Measurements from ENCODE around the gene TAX1BP1.

The TAX1BP1 gene

GRCh38 chr7:27782849-27783248 lies 42.9 kb downstream of the TAX1BP1 start:
- no peak for DNase-seq

DNA sequence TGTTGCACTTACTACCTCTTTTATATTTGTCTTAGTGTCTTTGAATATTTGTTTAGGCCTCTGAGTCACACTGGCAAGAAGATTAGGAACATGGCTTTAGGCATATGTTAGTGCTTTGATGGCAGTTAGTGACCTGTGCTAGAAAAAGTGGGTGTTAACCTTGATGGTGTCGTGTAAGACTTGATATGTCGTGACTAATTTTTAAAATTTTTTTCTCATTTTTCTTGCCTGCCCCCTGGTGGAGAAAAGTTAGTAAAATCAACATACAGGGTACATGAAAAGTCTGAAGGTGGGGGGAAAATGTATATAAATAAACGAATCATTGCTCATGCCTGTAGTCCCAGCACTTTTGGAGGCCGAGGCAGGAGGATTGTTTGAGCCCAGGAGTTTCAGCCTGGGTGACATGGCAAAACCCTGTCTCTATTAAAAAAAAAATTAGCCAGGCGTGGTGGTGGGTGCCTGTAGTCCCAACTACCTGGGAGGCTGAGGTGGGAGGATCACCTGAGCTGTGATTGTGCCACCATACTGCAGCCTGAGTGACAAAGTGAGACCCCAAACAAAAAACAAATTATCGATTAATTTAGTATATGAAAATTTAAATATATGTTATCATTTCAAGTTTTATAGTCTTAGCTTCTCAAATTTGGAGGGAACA lies 44.6 kb downstream of the TAX1BP1 start:
- DNase-seq: no peak

GRCh38 chr7:27788437-27788836 lies 48.5 kb downstream of the TAX1BP1 start:
- no peak for DNase-seq

- no peak for DNase-seq
Measured at GRCh38 chr7:27793780-27794179, 53.8 kb downstream of the TAX1BP1 start.

- DNase-seq: no peak
Measured at GRCh38 chr7:27795977-27796376, 56.0 kb downstream of the TAX1BP1 start.

- no peak for DNase-seq
Measured at GRCh38 chr7:27799212-27799611, 59.2 kb downstream of the TAX1BP1 start.

- DNase-seq: no peak
Measured at GRCh38 chr7:27802999-27803398, 63.0 kb downstream of the TAX1BP1 start.

DNA sequence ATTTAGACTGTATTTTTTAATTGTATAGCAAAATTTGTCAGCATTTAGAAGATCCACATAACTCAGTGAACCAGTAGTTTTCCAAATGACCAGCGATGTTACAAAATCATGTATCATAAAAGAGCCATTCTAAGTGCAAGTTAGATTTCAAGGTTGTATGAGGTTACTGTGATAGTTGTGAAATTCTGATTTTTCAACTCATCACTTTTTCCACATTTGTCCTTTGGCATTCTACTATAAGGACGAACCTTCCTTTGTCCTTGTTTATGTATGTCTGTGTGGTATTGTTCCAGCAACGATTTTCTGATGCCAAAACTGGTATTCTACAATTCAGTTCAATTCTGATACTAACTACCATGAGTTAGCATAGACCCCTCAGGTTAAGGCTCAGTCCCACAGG lies 64.2 kb downstream of the TAX1BP1 start:
- DNase-seq: no peak

DNA sequence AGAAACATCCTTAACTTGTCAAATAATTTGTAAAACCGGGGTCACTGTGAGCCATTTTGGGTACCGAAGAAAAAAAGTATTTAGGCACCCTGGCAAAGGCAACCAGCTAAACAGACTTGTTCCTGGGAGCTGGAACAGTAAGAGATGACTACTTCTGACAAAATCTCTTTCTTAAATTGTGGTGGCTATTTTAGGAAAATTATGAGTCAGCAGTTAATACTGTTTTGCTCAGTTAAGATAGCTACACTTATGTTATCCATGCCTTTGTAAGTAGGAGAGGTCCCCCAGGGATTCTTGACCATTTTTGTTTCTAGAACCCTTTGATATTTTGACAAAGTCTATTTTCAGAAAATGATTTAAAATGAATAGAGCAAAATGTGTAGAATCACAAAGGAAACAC lies 68.7 kb downstream of the TAX1BP1 start:
- DNase-seq: no peak

- DNase-seq: no peak
Measured at GRCh38 chr7:27810186-27810585, 70.2 kb downstream of the TAX1BP1 start.

GRCh38 chr7:27812706-27813105 lies 72.7 kb downstream of the TAX1BP1 start:
- DNase-seq: no peak

- no peak for DNase-seq
Measured at GRCh38 chr7:27822245-27822644, 82.3 kb downstream of the TAX1BP1 start.

GRCh38 chr7:27825891-27826290 lies 85.9 kb downstream of the TAX1BP1 start:
- no peak for DNase-seq

- no peak for DNase-seq
Measured at GRCh38 chr7:27826357-27826756, 86.4 kb downstream of the TAX1BP1 start.

GRCh38 chr7:27834179-27834921 lies 94.4 kb downstream of the TAX1BP1 start:
- DNase-seq: no peak

GRCh38 chr7:27835376-27835775 lies 95.4 kb downstream of the TAX1BP1 start:
- DNase-seq: no peak

DNA sequence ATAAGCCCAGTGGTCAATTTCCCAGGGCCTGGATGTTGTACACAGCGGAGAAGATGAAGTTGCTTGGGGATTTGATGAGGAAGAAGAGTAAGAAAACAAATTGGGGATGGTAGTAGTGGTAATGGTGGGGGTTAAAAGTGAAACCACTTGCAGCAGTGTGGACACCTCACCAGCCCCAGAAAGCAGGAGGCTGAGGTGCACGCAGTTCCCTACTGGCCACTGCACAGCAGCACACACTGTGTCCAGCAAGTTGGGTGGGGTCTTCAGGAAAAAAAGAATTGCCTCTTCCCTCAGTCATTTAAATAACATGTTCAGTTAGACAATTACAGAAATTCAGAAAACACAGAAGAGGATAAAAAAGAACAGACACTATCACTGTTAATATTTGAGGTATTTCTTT lies 96.6 kb downstream of the TAX1BP1 start:
- no peak for DNase-seq

GRCh38 chr7:27839099-27839498 lies 99.1 kb downstream of the TAX1BP1 start:
- no peak for DNase-seq

- DNase-seq: peak; percentile 43
Measured at GRCh38 chr7:27840313-27840712, 100.4 kb downstream of the TAX1BP1 start.

- no peak for DNase-seq
Measured at GRCh38 chr7:27840760-27841364, 100.9 kb downstream of the TAX1BP1 start.

- DNase-seq: no peak
Measured at GRCh38 chr7:27842094-27842692, 102.2 kb downstream of the TAX1BP1 start.

DNA sequence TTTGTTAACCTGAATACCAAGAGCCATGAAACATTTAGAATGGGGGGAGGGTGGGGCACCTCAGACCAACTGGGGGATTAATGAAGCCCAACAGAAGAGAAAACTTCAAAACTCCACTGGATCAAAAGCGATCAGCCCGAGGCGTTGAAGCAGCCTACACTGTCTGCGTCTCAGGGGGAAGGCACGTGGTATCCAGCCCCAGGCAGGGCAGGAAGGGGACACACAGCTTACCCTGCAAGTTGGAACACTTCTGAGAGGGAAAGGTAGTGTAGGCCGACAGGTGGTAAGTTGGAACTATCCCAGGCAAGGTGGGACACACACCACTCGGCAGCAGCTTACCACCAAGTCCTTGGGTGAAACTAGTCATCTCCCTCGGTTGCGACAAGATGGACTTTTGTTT lies 102.9 kb downstream of the TAX1BP1 start:
- no peak for DNase-seq

DNA sequence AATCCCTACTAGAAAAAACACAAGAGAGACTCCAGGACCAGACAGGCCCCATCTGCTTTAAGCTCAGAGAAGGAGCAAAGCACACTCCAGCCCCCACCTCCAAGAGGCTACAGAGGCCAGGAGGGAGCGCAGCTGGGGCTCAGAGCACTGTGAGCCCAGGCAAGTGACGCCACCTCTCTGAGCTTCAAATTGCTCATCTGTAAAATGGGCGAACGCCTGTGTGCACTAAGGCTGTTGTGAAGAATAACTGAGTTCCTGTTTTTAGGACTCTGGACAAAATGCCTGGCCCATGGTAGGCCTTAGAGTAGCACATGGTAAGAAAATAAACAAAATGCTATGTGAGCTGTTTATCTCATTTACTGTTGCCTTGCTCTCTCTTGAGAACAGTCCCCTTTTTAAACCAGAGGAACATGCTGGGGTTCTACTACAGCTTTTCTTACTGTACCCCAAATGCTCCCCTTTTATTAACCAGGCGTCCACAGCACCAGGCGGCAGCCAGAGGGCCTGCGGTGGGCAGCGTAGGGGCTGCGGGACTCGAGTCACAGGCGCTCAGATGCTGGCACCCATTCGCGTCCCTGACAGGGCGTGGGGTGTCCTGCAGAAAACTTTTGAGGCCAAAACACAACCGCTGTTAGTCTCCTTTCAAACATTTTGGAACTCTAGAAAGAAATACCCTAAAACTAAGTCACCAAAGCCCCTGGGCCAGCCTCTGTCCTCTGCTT lies 103.8 kb downstream of the TAX1BP1 start:
- DNase-seq: no peak

Measured in activated CD4-positive, CD25-positive, alpha-beta regulatory T cell treated with anti-CD3 and anti-CD28 coated beads, Interleukin-2, amount 50 U/mL, for 72 hours (primary cell).